Cardiac muscle cell (in vitro differentiated cells and primary cell): ENCODE measurements around the gene MYH7. TPM values are rescaled to one million over a fixed set of nuclear protein-coding genes. Genes with fewer than 3 reads are reported as not detected.

Source experiments
- DNase-seq, 2 donors: peaks; one replicate each; pipeline versions ENCODE4 v3.0.0 to v3.0.0-alpha.2; 2010 to 2017; ENCODE audit warnings: low read depth in 1 of 2, low spot score in 1 of 2
- H3K27ac ChIP-seq: fragments of 200-600 bp; sonication (generic); 2 replicates; pipeline ENCODE4 v1.5.1; 2016
- H3K27me3 ChIP-seq: fragments of 200-600 bp; sonication (generic); 2 replicates; pipeline ENCODE4 v1.6.0; 2016; ENCODE audit warnings: control low read depth
- H3K36me3 ChIP-seq: fragments of 200-600 bp; sonication (generic); 2 replicates; pipeline ENCODE4 v1.5.1; 2016; ENCODE audit warnings: control low read depth
- H3K4me1 ChIP-seq: fragments of 200-600 bp; sonication (generic); 2 replicates; pipeline ENCODE4 v1.8.1; 2017; ENCODE audit warnings: low read depth, mild to moderate bottlenecking, mixed run types
- H3K4me3 ChIP-seq: fragments of 200-600 bp; sonication (generic); 2 replicates; pipeline ENCODE4 v1.5.1; 2016; ENCODE audit warnings: mild to moderate bottlenecking
- H3K9me3 ChIP-seq: fragments of 200-600 bp; sonication (generic); 2 replicates; pipeline ENCODE4 v1.5.1; 2017; ENCODE audit warnings: low read depth, mild to moderate bottlenecking, control low read depth
- polyA plus RNA-seq: library from polyadenylated mRNA; unstranded; fragments of >200 nt; fragmentation: Nextera tagmentation; extraction: Ambion mirVana; gene quantifications from 2 replicates; pipeline ENCODE4 v1.2.1, GENCODE V29; 2016
- total RNA-seq: library from RNA; depleted of rRNA; stranded (reverse); fragments of >200 nt; gene quantifications from 2 replicates; pipeline ENCODE4 v1.2.3, GENCODE V29; 2016
- TF ChIP-seq, protein P1 (sequence below): IDR thresholded peaks from 2 replicates; pipeline ENCODE4 v1.5.1; 2012; ENCODE audit warnings: low read depth, mild to moderate bottlenecking, low read length

MYH7 gene
- total and polyA plus RNA-seq, 2 experiments from 2014 or later, result 82.8 to 117 TPM

DNA sequence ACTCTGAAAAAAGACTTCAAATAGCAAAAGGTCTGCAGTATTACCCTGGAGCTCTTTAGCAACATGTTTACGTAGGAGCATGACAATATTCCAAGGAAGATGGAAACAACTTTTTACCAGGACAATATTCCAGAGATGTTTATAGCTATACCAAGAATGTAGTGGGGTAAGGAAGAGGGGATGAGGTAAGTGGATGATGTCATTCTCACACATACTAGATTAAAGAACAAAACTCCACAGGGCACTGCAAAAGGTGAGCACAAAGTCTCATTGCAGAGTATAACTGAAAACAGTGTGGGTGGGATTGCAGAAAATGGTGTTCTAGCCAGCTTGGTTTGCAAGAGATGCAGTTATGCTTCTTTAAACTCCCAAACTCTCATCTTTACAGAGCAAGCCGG lies 50.2 kb downstream of the MYH7 start:
- Histone ChIP-seq H3K27ac (peak overlapping the region; percentile 86), H3K4me3 (no peak overlapping the region), H3K36me3 (peaks cover 94% of the 10 kb centered on the region), H3K4me1 (no peaks in the 10 kb centered on the region), H3K9me3 (no peaks in the 10 kb centered on the region), H3K27me3 (no peaks in the 10 kb centered on the region)
- no peak for DNase-seq
- TF ChIP-seq, protein P1, sequence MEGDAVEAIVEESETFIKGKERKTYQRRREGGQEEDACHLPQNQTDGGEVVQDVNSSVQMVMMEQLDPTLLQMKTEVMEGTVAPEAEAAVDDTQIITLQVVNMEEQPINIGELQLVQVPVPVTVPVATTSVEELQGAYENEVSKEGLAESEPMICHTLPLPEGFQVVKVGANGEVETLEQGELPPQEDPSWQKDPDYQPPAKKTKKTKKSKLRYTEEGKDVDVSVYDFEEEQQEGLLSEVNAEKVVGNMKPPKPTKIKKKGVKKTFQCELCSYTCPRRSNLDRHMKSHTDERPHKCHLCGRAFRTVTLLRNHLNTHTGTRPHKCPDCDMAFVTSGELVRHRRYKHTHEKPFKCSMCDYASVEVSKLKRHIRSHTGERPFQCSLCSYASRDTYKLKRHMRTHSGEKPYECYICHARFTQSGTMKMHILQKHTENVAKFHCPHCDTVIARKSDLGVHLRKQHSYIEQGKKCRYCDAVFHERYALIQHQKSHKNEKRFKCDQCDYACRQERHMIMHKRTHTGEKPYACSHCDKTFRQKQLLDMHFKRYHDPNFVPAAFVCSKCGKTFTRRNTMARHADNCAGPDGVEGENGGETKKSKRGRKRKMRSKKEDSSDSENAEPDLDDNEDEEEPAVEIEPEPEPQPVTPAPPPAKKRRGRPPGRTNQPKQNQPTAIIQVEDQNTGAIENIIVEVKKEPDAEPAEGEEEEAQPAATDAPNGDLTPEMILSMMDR, result no peak

DNA sequence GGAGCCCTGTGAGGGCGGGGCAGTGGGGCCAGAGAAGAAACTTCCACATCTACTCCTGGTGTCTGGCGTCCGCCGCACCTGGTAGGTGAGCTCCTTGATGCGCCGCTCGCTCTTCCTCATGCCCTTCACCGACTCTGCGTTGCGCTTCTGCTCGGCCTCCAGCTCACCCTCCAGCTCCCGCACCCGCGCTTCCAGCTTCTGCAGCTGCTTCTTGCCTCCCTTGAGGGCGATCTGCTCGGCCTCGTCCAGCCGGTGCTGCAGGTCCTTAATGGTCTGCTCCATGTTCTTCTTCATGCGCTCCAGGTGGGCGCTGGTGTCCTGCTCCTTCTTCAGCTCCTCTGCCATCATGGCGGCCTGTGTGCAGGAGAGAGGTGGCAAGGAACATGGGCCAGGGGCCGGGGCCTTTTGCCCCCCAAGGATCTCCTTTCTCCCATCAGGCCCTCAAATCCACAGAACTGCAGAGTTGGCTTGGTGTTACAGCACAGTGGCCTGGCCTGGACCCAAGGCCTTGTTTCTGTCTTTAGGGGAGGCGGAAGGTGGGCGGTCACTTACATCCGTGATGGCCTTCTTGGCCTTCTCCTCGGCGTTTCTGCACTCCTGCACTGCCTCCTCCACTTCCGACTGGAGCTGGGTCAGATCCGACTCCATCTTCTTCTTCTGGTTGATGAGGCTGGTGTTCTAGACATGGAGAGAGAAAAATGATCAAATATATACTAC lies 50.9 kb downstream of the MYH7 start:
- no peaks in the 10 kb centered on the region for H3K9me3 ChIP-seq
- TF ChIP-seq, protein P1, result no peak
- H3K4me1 ChIP-seq, result no peaks in the 10 kb centered on the region
- no peak for DNase-seq
- no peaks in the 10 kb centered on the region for H3K27me3 ChIP-seq
- H3K4me3 ChIP-seq, result no peak overlapping the region
- H3K36me3 ChIP-seq, result peaks cover 91% of the 10 kb centered on the region
- peak overlapping the region; percentile 86 for H3K27ac ChIP-seq

DNA sequence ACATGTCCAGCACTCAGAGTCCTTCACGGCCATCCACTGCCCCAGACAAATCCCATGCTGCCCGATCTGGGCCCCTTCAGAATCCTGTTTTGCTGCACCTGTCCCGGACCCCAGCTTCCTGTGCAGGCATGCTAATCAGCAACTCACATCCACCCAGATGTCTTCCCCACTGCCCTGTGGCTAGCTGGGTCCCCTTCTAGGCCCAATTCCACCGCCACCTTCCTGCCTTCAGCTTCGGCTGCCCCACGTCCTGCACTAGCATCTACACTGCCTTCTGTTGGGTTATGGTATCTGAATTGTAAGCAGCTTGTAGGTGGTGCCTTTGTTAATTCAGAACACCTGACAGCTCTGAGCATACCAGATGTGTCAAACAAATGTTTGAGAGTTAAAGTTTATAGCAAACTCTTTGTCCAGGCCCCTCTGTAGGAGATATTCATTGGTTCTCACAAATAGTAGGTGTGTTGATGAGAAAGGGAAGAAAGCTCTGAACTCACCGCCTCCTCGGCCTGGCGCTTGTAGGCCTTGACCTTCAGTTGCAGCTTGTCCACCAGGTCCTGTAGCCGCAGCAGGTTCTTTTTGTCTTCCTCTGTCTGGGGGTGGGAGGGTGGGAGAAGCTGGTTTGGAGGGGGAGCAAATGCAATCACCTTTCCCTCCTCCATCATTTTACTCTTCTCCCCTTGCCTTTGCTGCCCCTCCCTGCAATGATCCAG lies 52.6 kb downstream of the MYH7 start:
- Histone ChIP-seq H3K4me1 (no peaks in the 10 kb centered on the region), H3K4me3 (no peak overlapping the region), H3K36me3 (peaks cover 74% of the 10 kb centered on the region), H3K27ac (peak overlapping the region; percentile 86), H3K27me3 (no peaks in the 10 kb centered on the region), H3K9me3 (no peaks in the 10 kb centered on the region)
- TF ChIP-seq, protein P1, result no peak
- no peak for DNase-seq

DNA sequence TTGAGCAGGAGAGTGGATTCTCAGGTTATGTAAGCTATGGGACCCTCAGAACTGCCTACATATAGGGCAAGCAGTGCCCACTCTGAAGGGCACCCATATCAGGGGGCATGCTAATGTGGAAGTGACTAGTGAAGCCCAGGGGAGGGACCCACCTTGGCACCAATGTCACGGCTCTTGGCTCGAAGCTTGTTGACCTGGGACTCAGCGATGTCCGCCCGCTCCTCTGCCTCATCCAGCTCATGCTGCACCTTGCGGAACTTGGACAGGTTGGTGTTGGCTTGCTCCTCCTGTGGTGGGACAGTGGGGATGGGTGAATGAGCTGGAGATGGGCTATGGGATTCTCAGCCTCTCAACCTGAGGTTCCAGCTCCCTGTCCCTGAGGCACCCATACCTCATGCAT lies 53.2 kb downstream of the MYH7 start:
- TF ChIP-seq, protein P1, result no peak
- H3K4me3 ChIP-seq, result no peak overlapping the region

DNA sequence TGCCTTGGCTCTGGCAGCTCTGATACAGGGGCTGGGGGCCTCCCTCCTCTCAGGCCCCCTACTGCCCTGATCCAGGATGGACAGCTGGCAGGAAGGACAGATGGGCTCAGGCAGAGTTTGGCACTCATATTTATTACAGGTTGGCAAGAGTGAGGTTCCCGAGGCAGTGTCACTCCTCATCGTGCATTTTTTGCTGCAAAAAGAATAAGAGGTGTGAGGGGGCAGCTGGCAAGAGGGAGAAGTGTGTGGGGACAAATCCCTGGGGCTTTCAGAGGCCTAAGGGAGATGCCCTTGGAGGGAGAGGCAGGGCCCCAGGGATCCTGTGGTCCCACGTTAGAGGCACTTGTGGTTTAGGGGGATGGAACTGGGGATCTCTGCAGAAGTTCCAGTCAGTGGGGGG lies 53.6 kb downstream of the MYH7 start:
- H3K36me3 ChIP-seq, result peaks cover 64% of the 10 kb centered on the region
- H3K27me3 ChIP-seq, result no peaks in the 10 kb centered on the region

More for the DNA sequence above, 53.2 kb downstream of the MYH7 start:
- Histone ChIP-seq H3K9me3 (no peaks in the 10 kb centered on the region), H3K27ac (peak overlapping the region; percentile 86), H3K27me3 (no peaks in the 10 kb centered on the region), H3K4me1 (no peaks in the 10 kb centered on the region), H3K36me3 (peaks cover 68% of the 10 kb centered on the region)
- no peak for DNase-seq

More for the DNA sequence above, 53.6 kb downstream of the MYH7 start:
- Histone ChIP-seq H3K4me1 (no peaks in the 10 kb centered on the region), H3K27ac (peak overlapping the region; percentile 86), H3K4me3 (no peak overlapping the region), H3K9me3 (no peaks in the 10 kb centered on the region)
- no peak for DNase-seq
- TF ChIP-seq, protein P1, result no peak
